ENCODE data around the gene EXOC6.
A peak's percentile ranks its signal among the peaks of the same experiment; 100 is the strongest.
"Not testable (repeated sequence)": the region's sequence is repeated elsewhere in the genome, so short reads cannot be mapped to it uniquely, and the experiment has no call there.

EXOC6 gene

DNA sequence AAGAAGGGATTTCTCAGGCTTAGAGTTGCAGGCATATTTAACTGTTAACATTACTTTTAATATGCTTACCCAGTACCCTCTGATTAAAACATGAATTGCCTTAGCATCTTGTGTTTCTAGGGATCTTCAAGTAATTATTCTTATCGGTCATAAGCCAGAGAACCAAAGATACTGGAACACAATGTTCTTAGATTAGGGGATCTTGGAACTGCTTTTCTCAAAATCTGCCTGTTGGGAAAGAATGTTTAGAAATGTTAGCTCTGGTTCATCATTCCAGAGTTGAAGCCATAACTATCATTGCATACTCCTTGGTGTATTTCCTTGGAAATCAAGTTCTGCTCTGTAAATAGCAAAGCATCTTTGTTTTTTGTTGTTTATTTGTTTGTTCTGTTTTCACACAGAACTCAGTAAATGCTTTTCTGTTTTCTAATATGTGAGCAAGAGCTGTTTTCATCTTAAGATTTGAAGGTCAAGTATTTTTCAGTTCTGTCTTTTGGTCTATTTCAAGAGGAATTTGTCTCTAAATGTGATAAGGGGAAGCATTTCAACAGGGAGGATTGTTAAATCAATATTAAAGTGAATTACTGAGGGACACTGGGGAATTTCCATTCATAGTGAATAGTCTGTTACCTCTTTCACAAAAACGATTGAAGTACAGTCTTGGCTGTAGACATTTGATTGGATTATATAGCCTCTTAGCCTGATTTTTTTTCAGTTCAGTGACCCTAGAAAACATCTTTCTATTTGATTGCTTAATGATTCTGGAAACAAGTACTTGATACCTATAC lies 109.1 kb downstream of the EXOC6 start:
- no peak for DNase-seq

DNA sequence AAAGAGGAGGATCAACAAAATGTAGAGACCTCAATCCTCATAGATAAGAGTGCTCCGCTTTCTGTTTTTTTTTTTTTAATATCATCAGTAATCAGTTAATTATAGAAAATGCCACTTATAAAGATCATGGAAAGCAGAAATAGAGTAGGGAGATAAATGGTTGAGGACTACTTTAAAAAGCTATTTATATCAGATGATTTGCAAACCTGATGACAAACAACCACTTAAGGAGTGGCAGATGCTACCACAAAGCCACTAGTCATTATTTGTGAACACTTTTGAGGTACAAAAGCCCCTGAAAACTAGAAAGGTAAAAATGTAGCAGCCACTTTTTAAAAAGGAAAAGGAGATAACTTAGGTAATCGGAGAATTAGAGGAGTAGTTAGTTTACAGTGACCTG lies 113.3 kb downstream of the EXOC6 start:
- DNase-seq, result no peak

DNA sequence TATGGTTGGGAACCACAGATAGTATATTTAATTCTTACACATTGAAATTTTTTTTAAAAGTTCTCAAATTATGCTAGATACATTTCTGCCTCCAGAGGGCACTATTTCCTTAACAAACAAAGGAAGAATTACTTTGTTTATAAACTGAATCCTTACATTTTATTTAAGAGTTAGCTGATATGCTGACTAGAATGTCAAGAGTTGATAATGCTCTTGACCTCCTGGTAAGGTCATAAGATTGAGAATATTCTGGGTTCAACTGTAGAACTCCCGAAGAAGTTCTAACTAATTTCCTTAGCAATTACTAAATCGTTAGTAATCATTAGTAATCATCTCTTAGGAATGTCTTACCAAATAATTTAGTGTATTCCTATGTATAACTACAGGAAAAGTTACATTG lies 117.0 kb downstream of the EXOC6 start:
- DNase-seq, result no peak

DNA sequence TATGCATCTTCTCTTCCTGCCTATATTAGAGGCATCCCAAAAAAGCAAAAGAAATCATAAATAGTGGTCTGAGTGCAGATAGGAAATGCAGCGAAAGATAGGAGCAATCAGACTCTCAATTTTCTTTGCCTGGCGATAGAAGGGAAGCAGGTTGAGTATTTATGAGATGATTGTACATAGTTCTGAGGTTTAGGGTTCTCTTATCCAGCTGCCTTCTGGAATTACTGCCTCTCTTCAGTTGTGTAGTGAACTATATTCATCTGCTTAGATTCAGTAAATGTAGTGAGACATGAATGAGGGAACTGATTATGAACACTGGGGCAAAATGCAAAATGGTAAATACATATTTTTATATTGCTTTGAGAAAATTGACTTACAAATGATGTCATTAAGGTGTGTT lies 119.3 kb downstream of the EXOC6 start:
- DNase-seq, result no peak

DNA sequence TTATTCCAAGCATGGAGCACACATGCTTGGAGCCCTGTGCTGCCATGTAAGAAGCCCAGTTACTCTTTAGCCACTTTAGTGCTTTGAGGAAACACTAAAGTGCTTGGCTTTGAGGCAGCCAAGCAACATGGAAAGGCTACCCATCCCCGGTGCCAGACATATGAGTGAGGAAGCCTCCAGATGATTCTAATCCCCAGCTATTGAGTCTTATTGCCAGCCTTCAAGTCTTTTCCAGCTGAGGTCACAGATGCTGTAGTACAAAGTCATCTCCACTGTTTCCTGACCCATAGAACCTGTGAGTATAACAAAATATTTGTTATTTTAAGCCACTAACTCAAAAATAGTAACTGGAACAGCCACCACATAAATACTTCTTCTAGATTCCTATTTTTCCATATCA lies 120.8 kb downstream of the EXOC6 start:
- DNase-seq, result no peak

DNA sequence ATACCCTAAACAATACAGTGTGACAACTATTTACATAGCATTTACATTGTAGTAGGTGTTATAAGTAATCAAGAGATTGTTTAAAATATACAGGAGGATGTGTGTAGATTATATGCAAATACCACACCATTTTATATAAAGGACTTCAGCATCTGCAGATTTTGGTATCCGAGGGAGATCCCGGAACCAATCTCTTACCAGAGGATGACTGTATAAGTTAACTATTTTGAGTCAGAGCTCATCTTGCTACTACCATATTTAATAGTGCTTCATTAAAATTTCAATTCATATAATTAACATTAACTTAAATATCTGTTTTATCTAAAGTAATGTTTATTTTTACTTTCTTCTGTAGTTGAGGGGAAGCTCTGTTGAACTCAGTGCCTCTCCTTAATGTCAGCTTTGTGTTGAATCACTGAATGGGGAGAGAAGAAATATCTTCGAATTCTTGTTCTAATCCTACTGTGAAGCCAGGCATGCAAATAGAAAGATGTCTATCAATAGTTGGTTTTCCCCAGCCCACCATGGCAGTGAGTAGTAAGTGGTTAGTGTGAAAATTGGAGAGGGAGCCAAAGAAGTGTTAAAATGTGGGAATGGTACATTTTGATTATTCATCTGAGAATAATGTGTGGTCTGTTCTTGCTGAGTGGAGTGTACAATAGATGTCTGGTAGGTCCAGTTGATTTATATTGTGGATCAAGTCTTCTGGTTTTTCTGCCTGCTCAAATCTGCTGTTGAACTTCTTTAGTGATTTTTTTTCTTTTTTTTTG lies 122.2 kb downstream of the EXOC6 start:
- DNase-seq, result no peak

DNA sequence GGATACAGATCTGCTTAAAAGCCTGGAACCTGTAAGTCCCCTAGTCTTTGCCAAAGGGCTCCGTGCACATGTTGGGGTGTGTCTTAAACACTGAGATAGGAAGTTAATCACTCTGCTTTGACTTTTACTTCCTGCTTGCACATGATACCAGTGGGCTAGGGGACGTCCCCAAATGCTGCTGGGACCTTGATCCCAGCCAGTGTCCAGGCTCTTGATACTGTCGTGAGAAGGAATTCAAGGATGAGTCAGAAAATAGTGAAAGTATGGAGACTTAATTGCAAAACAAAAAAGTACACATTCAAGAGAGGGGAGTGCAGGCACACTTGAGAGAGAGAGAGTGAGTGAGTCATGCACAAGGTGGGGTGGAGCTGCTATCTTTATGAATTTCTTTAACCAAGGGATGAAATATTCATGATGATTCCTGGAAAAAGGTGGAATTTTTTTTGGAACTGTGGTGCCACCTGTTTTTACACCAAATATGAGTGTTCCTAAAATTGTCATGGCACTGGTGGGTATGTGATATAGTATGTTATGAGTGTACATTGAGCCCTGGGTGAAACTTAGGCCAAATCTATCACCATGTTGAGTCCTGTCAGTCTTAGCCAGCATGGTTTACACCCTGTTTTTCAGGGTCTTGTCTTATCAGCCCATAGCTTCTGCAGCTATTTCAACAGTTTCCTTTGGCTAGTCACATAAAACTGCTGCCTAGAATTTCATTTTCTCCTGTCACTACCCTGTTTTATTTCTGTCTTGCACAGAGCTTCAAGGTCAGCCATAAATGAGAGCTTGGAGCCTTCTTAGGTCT lies 123.9 kb downstream of the EXOC6 start:
- no peak for DNase-seq

DNA sequence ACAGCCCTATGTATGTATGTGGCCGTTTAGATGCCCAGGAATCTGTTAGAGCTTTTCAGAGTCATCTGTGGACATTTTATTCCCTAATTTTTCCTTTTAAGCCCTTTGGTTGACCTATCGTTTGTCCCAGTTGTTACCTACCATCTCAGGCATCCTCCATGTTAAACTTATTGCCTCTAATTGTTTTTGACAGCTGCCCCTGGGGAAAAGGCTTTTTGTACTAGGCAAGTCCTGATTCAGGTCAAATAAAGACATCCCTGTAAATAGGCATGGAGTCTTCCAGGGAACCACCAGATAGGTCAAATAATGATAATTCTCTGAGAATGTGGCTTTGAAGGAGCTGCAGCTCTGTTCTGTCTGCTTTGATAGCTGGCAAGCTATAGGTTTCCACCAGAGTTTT lies 124.6 kb downstream of the EXOC6 start:
- no peak for DNase-seq

DNA sequence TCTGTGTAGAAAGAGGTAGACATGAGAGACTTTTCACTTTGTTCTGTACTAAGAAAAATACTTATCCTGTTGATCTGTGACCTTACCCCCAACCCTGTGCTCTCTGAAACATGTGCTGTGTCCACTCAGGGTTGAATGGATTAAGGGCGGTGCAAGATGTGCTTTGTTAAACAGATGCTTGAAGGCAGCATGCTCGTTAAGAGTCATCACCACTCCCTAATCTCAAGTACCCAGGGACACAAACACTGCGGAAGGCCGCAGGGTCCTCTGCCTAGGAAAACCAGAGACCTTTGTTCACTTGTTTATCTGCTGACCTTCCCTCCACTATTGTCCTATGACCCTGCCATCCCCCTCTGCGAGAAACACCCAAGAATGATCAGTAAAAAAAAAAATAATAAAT lies 128.0 kb downstream of the EXOC6 start:
- not testable (repeated sequence) for DNase-seq

DNA sequence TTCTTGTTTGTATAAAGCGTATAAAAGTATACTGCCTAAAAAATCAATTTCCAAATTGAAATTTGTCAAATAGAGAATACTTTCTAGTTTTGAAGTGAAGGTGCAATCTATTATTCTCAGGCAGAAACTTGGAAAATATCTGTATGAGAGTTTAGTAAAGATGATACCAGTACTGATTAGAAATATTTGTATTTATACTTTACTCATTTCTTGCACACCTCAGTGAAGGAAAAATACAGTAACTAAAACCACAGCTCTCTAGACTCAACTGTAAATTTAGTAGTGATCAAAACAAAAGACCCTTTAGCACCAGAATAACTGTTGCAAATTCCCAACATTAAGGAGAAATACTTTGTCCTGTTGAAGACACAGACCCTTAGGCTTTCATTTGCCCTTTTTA lies 140.9 kb downstream of the EXOC6 start:
- no peak for DNase-seq

DNA sequence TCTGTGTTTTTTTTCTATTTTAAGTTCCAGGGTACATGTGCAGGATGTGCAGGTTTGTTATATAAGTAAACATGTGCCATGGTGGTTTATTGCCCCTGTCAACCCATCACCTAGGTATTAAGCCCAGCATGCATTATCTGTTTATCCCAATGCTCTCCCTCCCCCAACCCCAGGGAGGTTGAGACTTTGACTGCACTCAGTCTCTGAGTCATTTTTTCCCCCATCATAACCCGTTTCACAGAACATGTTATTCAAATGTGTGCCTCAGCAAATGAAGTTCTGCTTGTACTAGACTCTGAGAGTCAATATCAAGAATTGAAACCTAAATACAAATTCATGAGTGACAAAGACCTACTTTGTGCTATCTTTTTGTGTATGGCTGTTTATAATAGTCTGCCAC lies 142.3 kb downstream of the EXOC6 start:
- DNase-seq, result no peak

DNA sequence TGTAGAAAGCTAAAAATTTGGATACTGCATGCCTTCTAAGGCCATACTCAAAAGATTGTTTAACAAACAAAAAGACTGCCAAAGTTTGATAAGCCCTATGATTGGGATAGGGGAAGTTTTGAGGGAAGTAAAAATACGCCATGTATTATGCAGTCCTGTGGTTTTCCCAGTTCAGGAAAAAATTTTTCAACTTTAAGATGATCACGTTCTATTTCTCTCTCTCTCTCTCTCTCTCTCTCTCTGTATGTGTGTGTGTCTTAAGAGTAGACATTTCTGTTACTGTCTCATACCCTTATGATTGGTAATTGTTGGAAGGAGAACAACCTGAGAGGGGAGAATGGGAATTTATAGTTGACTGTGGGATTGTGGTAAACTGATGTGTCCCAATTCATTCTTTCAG lies 143.2 kb downstream of the EXOC6 start:
- DNase-seq, result no peak

DNA sequence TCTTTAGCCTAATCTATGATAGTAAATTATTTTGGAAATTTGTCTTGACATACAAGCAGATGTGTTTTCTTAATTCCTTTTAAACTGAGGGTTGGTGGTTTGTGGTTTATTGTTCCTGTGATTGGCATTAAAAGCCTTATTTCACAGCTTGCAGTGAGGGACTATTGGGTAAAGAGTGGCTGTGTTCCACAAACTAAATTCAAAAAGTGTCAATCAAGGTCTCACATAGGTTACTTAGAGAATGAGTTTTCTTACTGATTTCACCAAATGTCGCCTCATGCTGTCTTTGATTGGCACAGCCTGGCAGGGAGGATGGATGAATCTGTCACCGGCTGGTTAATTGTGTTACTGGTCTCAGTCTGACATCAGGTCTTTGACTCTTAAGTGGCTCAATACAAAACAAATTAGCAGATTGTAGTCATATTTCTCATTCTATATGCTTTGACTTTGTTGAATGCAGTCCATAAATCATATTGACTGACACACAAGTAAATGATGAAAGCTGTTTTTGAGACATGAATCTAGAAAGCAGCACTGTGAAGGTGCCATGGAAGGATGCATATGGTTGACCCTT lies 145.5 kb downstream of the EXOC6 start:
- DNase-seq, result peak; percentile 9

DNA sequence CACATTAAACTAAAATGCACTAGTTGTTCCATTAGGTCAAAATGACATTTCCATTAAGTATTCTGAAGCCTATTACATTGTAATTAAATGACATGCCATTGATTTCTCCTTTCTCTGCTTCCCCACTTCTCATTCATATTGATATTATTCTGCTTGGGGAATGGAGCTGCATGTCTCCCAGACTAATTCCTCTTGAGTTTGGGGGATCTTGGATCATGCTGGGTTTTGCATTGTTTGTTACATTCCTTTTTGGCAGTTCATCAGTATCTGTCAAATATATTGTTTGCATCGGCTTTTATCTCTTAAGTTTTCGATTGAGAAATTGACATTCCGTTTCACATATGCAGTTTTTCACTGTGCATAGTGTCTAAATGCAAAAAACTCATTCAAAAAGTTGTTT lies 147.2 kb downstream of the EXOC6 start:
- DNase-seq, result no peak

DNA sequence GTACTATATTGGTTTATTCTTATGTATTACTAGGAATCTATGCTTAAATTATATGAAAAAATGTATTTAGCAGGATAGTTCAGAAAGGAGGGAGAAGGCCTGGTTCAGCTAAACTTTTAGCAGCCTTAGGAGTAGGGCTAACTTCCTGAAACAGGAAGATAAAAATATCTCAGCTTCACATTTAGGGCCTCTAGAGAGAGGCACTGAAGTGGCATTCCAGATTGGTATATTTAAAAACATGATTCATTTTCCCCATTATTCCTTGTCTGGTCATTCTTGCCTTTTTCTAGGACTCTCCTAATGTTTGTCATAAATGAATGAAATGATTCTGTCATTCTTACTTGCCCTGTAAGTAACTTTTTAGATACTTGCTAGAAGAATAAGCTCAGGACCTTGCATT lies 149.3 kb downstream of the EXOC6 start:
- DNase-seq, result no peak

DNA sequence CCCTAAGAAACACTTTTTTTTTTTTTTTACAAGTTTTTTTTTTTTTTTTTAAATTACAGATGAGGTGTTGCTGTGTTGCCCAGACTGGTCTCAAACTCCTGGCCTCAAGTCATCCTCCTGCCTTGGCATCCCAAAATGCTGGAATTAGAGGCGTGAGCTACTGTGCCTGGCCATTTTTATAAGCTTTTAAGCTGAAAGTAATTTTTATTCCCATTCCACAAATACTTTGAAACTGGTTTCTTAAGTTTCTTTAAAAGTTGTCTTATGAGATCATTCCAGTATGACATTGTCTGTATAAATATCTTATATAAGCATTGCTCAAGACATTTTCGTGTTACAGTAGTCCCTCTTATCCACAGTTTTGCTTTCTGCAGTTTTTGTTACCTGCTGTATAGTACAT lies 150.9 kb downstream of the EXOC6 start:
- DNase-seq, result no peak

DNA sequence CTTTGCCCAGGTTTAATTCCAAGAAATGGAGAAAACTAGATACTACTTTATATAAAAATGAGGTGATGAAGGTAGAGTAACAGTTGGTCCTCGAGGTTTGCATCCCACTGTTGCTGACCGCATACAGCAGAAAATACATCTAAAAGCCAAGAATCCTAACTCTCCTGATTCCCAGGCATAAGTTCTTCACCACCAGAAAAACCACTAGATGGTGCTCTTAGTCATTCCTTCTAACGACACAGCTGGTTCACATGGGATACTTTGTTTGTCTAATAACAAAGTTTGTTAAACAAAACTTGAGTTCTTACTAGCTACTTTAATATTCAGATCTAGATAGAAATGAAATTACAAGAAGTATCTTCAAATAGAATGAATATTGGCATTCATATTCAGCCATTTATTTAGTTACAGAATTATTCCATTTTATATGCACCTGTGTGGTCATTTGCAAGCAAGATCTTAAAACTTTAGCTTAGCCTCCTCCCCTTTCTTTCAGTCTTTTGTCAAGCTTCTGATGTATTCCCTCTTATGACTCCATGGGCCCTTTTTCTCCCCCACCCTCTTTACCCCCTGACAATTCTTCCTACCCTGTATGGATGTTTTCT lies 158.2 kb downstream of the EXOC6 start:
- no peak for DNase-seq

DNA sequence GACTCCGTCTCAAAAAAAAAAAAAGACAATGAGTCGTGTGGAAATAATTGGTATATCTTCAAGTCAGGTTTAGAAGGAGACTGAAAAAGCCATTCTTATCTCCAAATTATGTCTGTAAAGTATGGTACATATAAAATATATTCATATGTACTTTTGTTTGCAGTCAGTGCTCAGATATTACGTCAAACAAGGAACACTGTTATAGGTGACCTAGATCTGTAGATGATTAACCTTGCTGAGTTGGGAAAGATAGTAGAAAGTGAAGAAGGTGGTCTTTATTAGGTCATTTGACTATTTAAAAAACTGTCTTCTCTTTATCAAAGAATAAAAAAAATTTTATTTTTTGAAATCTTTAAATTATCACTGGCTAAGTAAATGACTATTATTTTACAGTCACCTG lies 167.4 kb downstream of the EXOC6 start:
- DNase-seq, result no peak

DNA sequence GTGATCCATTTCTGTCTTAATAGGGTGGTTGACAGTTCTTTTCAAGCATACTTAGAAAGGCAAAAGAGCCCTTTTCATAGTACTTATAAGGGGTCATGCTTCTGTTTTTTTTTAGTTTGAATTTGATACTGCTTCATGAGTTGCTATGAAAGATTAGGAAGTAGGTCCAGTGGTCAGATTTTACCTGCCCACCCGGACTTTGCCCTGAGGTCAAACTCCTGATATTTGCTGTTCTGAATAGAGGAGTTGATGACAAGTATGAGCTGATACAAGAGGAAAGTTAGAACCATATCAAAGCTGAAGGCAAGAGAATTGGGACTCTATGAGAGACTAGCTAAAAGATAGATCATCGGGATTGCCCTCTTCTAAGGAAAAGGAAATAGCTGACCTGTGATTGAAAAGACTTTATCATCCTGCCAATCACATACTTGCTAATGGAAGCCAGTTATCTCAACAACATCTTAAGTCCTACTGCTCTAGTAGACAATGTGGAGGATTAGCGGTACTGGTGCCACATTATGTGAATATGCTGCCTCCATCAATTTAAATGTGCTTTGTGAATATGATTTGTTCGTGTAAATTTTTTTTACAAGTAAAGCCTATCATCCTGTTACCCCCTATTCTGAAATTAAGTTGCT lies 174.8 kb downstream of the EXOC6 start:
- no peak for DNase-seq

DNA sequence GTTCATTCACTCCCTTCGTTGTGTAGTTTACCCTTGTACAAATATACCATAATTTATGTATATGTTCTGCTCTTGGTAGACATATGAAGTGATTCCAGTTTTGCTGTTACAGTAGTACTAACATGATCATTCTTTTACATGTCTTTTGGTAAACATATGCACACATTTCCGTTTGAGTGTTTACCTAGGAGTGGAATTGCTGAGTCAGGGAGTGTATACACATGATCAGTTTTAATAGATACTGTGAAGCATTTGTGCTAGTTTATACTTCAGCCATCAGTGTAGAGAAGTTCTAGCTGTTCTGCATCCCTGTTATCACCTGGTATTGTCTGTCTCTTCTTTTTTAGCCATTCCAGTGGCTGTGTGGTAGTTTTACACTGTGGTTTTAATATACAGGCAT lies 177.8 kb downstream of the EXOC6 start:
- DNase-seq, result no peak

DNA sequence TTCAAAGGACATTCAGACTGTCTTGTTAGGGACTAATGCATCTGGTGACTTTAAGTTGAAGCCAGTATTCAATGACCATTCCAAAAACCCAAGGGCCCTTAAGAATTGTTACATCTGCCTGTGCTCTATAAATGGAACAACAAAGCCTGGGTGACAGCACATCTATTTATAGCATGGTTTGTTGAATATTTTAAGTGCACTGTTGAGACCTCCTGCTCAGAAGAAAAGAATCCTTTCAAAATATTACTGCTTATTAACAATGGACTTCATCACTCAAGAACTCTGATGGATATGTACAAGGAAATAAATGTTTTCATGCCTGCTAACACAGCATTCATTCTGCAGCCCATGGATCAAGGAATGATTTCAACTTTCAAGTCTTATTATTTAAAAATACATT lies 179.2 kb downstream of the EXOC6 start:
- no peak for DNase-seq

DNA sequence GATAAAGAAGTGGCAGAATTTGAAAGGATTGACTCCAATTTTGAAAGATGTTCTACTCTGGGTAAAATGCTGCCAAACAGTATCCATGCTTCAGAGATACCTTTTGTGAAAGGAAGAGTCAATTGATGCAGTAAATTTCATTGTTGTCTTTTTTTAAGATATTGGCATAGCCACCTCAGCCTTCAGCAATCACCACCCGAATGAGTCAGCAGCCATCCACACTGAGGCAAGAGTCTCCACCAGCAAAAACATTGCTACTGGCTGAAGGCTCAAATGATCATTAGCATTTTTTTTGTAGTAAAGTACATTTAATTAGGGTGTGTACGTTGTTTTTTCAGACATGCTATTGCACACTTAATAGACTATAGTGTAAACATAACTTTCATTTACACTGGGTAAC lies 180.6 kb downstream of the EXOC6 start:
- no peak for DNase-seq

DNA sequence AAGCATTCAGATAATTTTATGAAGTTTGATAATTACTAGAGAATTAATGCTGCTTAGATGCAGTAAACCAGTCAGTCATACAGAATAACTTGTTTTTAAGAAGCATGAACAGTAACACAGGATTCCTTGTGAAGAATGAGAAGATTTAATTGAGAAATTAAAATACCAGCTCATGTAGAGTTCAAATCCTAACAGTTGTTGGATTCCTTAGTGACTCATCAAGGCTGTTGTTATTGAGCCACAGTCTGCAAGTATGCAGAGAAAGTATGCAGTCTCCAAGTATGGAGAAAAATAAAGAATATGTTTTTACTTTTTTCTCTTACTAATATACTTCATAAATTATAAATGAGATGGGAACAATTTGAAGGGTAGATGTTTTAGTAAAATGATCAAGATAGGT lies 182.1 kb downstream of the EXOC6 start:
- no peak for DNase-seq
